Ovary (tissue), 9 donors: ENCODE data around the gene RABGAP1L. TPM values are rescaled to one million over a fixed set of nuclear protein-coding genes. Genes with fewer than 3 reads are reported as not detected.

Experiments used
- DNase-seq, 5 donors: peaks; one replicate each; pipeline ENCODE4 v3.0.0-alpha.2; 2019 to 2020
- H3K27ac ChIP-seq, 2 donors: fragments of 200-600 bp; one replicate each; pipeline versions ENCODE4 v1.5.1 to v1.8.0; 2019 to 2022
- H3K27me3 ChIP-seq: fragments of 200-600 bp; one replicate; pipeline ENCODE4 v1.8.0; 2022
- H3K36me3 ChIP-seq: fragments of 200-600 bp; sonication (generic); one replicate; pipeline ENCODE4 v1.5.1; 2019
- H3K4me1 ChIP-seq: one replicate; pipeline ENCODE4 v1.8.1; 2013; ENCODE audit warnings: mild to moderate bottlenecking, moderate library complexity; ENCODE audit not compliant: insufficient read depth
- H3K4me3 ChIP-seq: fragments of 200-600 bp; sonication (generic); one replicate; pipeline ENCODE4 v1.5.1; 2017
- H3K9me3 ChIP-seq, 2 donors: fragments of 200-600 bp in 1 of 2; sonication (generic) in 1 of 2; one replicate each; pipeline versions ENCODE4 v1.5.1 to v1.8.1; 2013 to 2019; ENCODE audit warnings: mild to moderate bottlenecking in 1 of 2, moderate library complexity in 1 of 2
- EP300 ChIP-seq: sonication (generic); formaldehyde crosslinking; IDR thresholded peaks from one replicate; pipeline ENCODE4 v1.6.1; 2017; ENCODE audit warnings: antibody characterized with exemption
- POLR2A ChIP-seq: fragments of 450-650 bp; IDR thresholded peaks from one replicate; pipeline ENCODE4 v1.6.1; 2017; ENCODE audit warnings: antibody characterized with exemption, mild to moderate bottlenecking, moderate library complexity
- WGBS, 3 donors: extraction: QIAGEN DNeasy Blood & Tissue Kit in 1 of 3; methylation state at CpG; one replicate each; pipeline versions ENCODE4 v1.1.5 to v1.1.7; 2013 to 2017; 5-methylcytosine and 5-hydroxymethylcytosine counted together
- intact Hi-C, 4 donors: fragments of 100-400 bp; cut with DNase I; formaldehyde crosslinking; loops; one replicate each; pipeline versions ENCODE4 v1.11.0 to v1.15.1; 2022 to 2023
- polyA plus RNA-seq, 2 donors: library from polyadenylated mRNA; stranded (reverse); fragments of 200-250 nt in 1 of 2; fragments of 350-450 nt in 1 of 2; fragmentation: Illumina TruSeq in 1 of 2; extraction: RNeasy Lipid Tissue Mini Kit (QIAGEN cat#74804) in 1 of 2; gene quantifications; one replicate each; pipeline ENCODE4 v1.2.3, GENCODE V29; 2013 to 2014
- total RNA-seq, 7 donors: library from RNA; depleted of rRNA in 2 of 7; stranded (reverse); fragments of >200 nt in 2 of 7; fragmentation: NEBNext Ultra II Directional in 3 of 7; extraction: Animal tissue kit (Norgen Biotek cat#: 25700) in 3 of 7; gene quantifications; one replicate each; pipeline versions ENCODE4 v1.1.0 to v1.2.4, GENCODE V29; 2016 to 2023
- TF ChIP-seq, protein P1 (sequence below), 3 donors: fragments of 450-650 bp in 2 of 3; fragments of 200-600 bp in 1 of 3; IDR thresholded peaks; one replicate each; pipeline versions ENCODE4 v1.5.1 to v1.8.0; 2016 to 2022; ENCODE audit warnings: antibody characterized with exemption in 3 of 3, mild to moderate bottlenecking in 1 of 3
- donor health status: DM: no; HTN: no; CAD: no; lungs with moderate emphysema.
- donor health status: DM: no; HTN: no; CAD: no.
- donor health status: Bipolar disorder and iron deficiency.
- donor health status: DM: yes; HTN: yes; CAD: no.
- donor health status: DM: no; HTN: no; CAD: no.
- donor health status: DM: yes; HTN: yes; CAD: no.

The RABGAP1L gene
- total and polyA plus RNA-seq, 9 donors, result 17.1 to 56.5 (median 43.6) TPM

DNA sequence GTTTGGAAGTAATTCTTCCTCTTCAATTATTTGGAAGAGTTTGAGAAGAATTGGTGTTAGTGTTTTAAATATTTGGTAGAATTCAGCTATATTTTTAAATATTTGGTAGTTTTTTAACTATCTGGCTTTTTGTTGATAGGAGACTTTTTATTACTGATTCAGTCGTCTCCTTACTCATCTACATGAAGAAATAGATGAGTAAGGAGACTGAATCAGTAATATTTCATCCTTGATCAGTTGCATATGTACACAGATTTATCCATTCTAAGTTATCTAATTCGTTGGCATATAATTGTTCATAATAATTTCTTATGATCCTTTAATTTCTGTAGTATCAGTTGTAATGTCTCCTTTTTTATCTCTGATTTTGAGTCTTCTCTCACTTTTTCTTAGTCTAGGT lies 512.5 kb downstream of the RABGAP1L start:
- 72 to 83% (median 83%) methylated on average over 2 of the region's 2 CpGs for WGBS, 3 donors
- TF ChIP-seq, protein P1, sequence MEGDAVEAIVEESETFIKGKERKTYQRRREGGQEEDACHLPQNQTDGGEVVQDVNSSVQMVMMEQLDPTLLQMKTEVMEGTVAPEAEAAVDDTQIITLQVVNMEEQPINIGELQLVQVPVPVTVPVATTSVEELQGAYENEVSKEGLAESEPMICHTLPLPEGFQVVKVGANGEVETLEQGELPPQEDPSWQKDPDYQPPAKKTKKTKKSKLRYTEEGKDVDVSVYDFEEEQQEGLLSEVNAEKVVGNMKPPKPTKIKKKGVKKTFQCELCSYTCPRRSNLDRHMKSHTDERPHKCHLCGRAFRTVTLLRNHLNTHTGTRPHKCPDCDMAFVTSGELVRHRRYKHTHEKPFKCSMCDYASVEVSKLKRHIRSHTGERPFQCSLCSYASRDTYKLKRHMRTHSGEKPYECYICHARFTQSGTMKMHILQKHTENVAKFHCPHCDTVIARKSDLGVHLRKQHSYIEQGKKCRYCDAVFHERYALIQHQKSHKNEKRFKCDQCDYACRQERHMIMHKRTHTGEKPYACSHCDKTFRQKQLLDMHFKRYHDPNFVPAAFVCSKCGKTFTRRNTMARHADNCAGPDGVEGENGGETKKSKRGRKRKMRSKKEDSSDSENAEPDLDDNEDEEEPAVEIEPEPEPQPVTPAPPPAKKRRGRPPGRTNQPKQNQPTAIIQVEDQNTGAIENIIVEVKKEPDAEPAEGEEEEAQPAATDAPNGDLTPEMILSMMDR (IDR thresholded peaks at IDR 0.05), result no peak
- TF ChIP-seq POLR2A, result no peak
- TF ChIP-seq EP300, result no peak
- H3K36me3 ChIP-seq, result no peaks in the 10 kb centered on the region

DNA sequence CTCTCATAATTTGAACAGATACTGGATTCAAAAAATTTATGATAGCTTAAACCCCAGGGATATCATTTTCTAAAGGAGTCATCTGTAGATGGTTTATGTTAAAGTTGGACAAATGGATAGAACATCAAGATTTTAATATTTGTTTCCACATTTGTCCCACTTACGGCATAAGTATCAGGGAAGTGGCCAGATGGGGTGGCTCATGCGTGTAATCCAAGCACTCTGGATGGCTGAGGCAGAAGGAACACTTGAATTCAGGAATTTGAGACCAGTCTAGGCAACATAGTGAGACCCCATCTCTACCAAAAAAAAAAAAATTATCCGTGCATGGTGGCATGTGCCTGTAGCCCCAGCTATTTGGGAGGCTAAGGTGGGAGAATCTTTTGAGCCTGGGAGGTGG lies 517.5 kb downstream of the RABGAP1L start:
- TF ChIP-seq, protein P1 (IDR thresholded peaks at IDR 0.05), result no peak
- TF ChIP-seq EP300, result no peak
- TF ChIP-seq POLR2A, result no peak
- intact Hi-C loops, result no loop called here
- Histone ChIP-seq H3K36me3 (no peaks in the 10 kb centered on the region), H3K27ac (no peak overlapping the region), H3K9me3 (no peaks in the 10 kb centered on the region), H3K4me3 (no peak overlapping the region), H3K27me3 (no peaks in the 10 kb centered on the region), H3K4me1 (no peaks in the 10 kb centered on the region)
- no peak for DNase-seq
- WGBS, 3 donors, result 92 to 98% (median 97%) methylated on average over 3 of the region's 3 CpGs

More for the DNA sequence above, 512.5 kb downstream of the RABGAP1L start:
- DNase-seq, result no peak
- no peaks in the 10 kb centered on the region for H3K27me3 ChIP-seq
- H3K4me1 ChIP-seq, result no peaks in the 10 kb centered on the region
- no peak overlapping the region for H3K27ac ChIP-seq
- intact Hi-C loops, result no loop called here
- no peaks in the 10 kb centered on the region for H3K9me3 ChIP-seq
- H3K4me3 ChIP-seq, result no peak overlapping the region

DNA sequence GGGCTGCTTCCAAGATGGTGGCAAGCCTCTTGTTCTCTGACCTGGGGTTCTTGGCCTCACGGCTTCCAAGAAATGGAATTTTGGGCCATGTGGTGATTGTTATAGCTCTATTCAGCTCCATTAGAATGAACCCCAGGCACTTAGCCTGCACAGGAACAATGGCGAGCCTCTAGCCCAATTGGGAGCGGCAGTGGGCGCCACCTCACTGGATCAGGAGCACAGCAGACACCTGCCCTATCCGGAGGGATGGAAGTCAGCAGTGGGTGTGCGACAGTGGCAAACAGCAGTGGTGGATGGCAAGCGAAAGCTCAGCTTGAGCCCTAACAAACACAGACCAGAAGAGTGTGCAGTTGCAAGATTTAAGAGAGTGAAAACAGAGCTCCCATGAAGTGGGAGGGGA lies 519.3 kb downstream of the RABGAP1L start:
- Histone ChIP-seq H3K4me3 (no peak overlapping the region), H3K27ac (no peak overlapping the region), H3K9me3 (no peaks in the 10 kb centered on the region), H3K36me3 (no peaks in the 10 kb centered on the region), H3K27me3 (no peaks in the 10 kb centered on the region), H3K4me1 (no peaks in the 10 kb centered on the region)
- TF ChIP-seq, protein P1 (IDR thresholded peaks at IDR 0.05), result no peak
- TF ChIP-seq POLR2A (no peak), EP300 (no peak)
- DNase-seq, result no peak
- intact Hi-C loops, result no loop called here
- WGBS, 3 donors, result 95 to 97% (median 97%) methylated on average over 7 of the region's 7 CpGs

DNA sequence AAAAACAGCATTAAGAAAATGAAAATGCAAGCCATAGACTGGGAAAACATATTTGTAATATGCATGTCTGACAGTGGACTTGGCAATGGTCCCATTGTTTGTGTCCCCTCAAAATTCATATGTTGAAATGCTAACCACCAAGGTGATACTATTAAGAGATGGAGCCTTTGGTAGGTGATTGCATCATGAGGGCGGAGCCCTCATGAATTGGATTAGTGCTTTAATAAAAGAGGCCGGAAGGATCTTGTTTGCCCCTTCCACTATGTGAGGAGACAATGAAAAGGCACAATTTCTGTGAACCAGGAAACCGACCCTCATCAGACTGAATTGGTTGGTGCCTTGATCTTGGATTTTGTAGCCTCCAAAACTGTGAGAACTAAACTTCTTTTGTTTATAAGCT lies 520.8 kb downstream of the RABGAP1L start:
- Histone ChIP-seq H3K27me3 (no peaks in the 10 kb centered on the region), H3K36me3 (no peaks in the 10 kb centered on the region), H3K4me3 (no peak overlapping the region), H3K4me1 (no peaks in the 10 kb centered on the region), H3K9me3 (no peaks in the 10 kb centered on the region), H3K27ac (no peak overlapping the region)
- intact Hi-C loops, result no loop called here
- DNase-seq, result no peak
- WGBS, 3 donors, result 93 to 98% (median 95%) methylated on average over 3 of the region's 3 CpGs
- no peak for TF ChIP-seq EP300
- TF ChIP-seq, protein P1 (IDR thresholded peaks at IDR 0.05), result no peak
- no peak for TF ChIP-seq POLR2A
